22Rv1 (cell line): ENCODE measurements around the gene RTP5.

Experiments
- ZFX ChIP-seq: fragments of 450-650 bp; IDR thresholded peaks from 2 replicates; pipeline ENCODE4 v1.6.1; 2017; ENCODE audit warnings: antibody characterized with exemption, borderline replicate concordance
- TF ChIP-seq, protein P1 (sequence below): fragments of 450-650 bp; IDR thresholded peaks from 2 replicates; pipeline ENCODE4 v1.5.1; 2017; ENCODE audit warnings: mild to moderate bottlenecking

DNA sequence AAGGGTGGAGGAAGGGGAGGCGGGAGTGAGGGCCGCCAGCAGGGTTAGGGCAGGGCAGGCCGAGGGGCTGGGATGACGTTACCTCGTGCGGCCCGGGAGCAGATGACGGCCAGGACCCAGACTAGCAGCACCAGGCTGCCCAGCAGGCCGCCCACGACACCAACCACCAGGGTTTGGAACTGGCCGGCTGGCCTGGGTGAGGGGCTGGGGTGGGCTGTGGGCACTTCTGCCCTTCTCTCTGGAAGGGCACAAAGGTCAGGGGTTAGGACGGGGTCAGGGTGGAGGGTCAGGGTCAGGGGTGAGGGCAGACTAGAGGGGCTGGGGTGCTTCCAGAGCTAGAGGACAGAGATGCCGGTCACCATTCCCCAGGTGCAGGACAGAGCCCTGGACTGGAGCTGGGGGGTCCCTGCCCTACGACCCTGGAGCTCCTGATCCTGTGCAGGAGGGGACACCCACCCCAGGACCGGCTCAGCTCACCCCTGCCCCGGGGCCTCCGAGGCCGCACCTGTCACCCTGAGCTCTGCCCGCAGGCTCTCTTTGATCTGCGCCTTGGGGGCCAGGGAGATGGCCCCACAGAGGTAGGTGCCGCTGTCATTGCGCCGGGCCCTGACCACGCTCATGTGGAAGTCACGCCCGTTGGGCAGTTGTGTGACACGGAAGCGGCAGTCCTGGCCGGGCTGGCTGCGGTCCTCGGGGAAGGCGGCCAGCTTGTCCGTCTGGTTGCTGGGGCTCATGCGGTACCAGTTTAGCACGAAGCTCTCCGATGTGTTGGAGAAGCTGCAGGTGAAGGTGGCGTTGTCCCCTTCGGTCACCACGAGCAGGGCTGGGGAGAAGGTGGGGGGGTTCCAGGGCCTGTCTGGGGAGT is 17.2 kb upstream of the RTP5 start:
- TF ChIP-seq, protein P1, sequence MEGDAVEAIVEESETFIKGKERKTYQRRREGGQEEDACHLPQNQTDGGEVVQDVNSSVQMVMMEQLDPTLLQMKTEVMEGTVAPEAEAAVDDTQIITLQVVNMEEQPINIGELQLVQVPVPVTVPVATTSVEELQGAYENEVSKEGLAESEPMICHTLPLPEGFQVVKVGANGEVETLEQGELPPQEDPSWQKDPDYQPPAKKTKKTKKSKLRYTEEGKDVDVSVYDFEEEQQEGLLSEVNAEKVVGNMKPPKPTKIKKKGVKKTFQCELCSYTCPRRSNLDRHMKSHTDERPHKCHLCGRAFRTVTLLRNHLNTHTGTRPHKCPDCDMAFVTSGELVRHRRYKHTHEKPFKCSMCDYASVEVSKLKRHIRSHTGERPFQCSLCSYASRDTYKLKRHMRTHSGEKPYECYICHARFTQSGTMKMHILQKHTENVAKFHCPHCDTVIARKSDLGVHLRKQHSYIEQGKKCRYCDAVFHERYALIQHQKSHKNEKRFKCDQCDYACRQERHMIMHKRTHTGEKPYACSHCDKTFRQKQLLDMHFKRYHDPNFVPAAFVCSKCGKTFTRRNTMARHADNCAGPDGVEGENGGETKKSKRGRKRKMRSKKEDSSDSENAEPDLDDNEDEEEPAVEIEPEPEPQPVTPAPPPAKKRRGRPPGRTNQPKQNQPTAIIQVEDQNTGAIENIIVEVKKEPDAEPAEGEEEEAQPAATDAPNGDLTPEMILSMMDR = no peak
- TF ChIP-seq ZFX = no peak
